ENCODE measurements around the gene KBTBD4. TPM values are rescaled to one million over a fixed set of nuclear protein-coding genes. Genes with fewer than 3 reads are reported as not detected.

The KBTBD4 gene
- total and polyA plus RNA-seq, 2 of the 8 experiments (the other 6 are each of a cell fraction or from before 2014, with no cell fraction given), result 12.0 to 19.5 TPM

- H3K4me3 ChIP-seq (ENCODE audit: extremely low read depth in 1 of 4, insufficient read depth in 2 of 4, low read depth in 3 of 4, low read length in 4 of 4), result no peak overlapping the region
- H3K27ac ChIP-seq (ENCODE audit: low read depth, low read length), result no peak overlapping the region
- H2BK12ac ChIP-seq (ENCODE audit: low read depth, low read length), result no peak overlapping the region
- H3K4me2 ChIP-seq (ENCODE audit: insufficient read depth in 1 of 2, low read depth in 2 of 2, low read length in 2 of 2), result no peak overlapping the region
- H3K18ac ChIP-seq (ENCODE audit: extremely low read depth, low read length), result no peak overlapping the region
- H2BK15ac ChIP-seq (ENCODE audit: low read length), result no peak overlapping the region
- H2BK5ac ChIP-seq (ENCODE audit: low read depth, low read length), result no peak overlapping the region
- TF ChIP-seq E2F6 (IDR thresholded peaks at IDR 0.05) (no peak), CEBPB (IDR thresholded peaks at IDR 0.05; ENCODE audit: low read depth, low read length) (no peak), EZH2 (IDR thresholded peaks at IDR 0.05; ENCODE audit: low read depth, low read length, severe bottlenecking) (no peak), CBX5 (IDR thresholded peaks at IDR 0.05; ENCODE audit: low read depth, low read length) (no peak), EGR1 (IDR thresholded peaks at IDR 0.05; ENCODE audit: borderline replicate concordance, low read depth, low read length) (no peak), POU5F1 (IDR thresholded peaks at IDR 0.05; ENCODE audit: low read depth, low read length) (no peak), KDM4A (IDR thresholded peaks at IDR 0.05; ENCODE audit: low read depth, low read length, severe bottlenecking) (no peak), RBBP5 (IDR thresholded peaks at IDR 0.05; ENCODE audit: borderline replicate concordance, low read depth, low read length) (no peak)
- H3K9me3 ChIP-seq (ENCODE audit: insufficient read depth in 2 of 2, low read depth in 1 of 2, low read length in 1 of 2), result no peaks in the 10 kb centered on the region
- no peak overlapping the region for H3K14ac ChIP-seq (ENCODE audit: insufficient read length)
- no peak overlapping the region for H2BK120ac ChIP-seq (replicated peaks; ENCODE audit: low read depth, low read length)
- ChIA-PET CTCF (ENCODE audit: partially characterized antibody) (interaction anchor here (1.0 to 1.6 kb wide), 4 partner anchors 9 to 29 kb away, joined by 3 to 4 read pairs (median 4); no protein-coding TSS in a partner anchor), POLR2A (ENCODE audit: partially characterized antibody) (interaction anchor here (0.6 to 1.0 kb wide), 5 partner anchors 12 to 109 kb away, joined by 3 to 4 read pairs (median 3); no protein-coding TSS in a partner anchor)
- FAIRE-seq (no peak), DNase-seq (ENCODE audit: low read depth in 1 of 2, low spot score in 2 of 2) (no peak)
- H4K91ac ChIP-seq (replicated peaks; ENCODE audit: insufficient read length, low read length), result no peak overlapping the region
- no peak overlapping the region for H4K5ac ChIP-seq (ENCODE audit: insufficient read length, low read depth, low read length)
- no peaks in the 10 kb centered on the region for H3K79me1 ChIP-seq (ENCODE audit: low read depth, low read length)
- peaks cover 11 to 61% (median 38%) of the 10 kb centered on the region in 4 experiments; a peak in 7 of 8 replicates for H3K36me3 ChIP-seq (ENCODE audit: control insufficient read depth in 2 of 4, insufficient read depth in 4 of 4, low read length in 3 of 4)
- no peaks in the 10 kb centered on the region for H3K27me3 ChIP-seq (replicated peaks in 1 of 4; ENCODE audit: control insufficient read depth in 3 of 4, extremely low read depth in 1 of 4, insufficient read depth in 3 of 4, low read length in 3 of 4)
- H2AFZ ChIP-seq (ENCODE audit: low read length), result no peak overlapping the region
- no peak overlapping the region for H3K9ac ChIP-seq (replicated peaks in 1 of 4; ENCODE audit: extremely low read depth in 1 of 4, low read depth in 3 of 4, low read length in 3 of 4)
- H3K23ac ChIP-seq (ENCODE audit: insufficient read length), result no peak overlapping the region
- no peaks in the 10 kb centered on the region for H3K4me1 ChIP-seq (replicated peaks in 1 of 4; ENCODE audit: control insufficient read depth in 3 of 4, insufficient read depth in 4 of 4, low read length in 3 of 4)
- WGBS, 2 experiments (ENCODE audit: extremely low coverage in 1 of 2, insufficient coverage in 1 of 2, insufficient read length in 1 of 2, insufficient replicate concordance in 2 of 2, low coverage in 1 of 2, low lambda C conversion rate in 2 of 2, missing lambda C conversion rate in 1 of 2), result 95% methylated on average over 2 of the region's 2 CpGs; no CpG with 5 or more reads in 1 of the 2 experiments
- H3K79me2 ChIP-seq (ENCODE audit: control insufficient read depth in 1 of 2, insufficient read depth in 2 of 2, low read length in 2 of 2), result no peaks in the 10 kb centered on the region
- no peak overlapping the region for H4K8ac ChIP-seq (ENCODE audit: extremely low read depth, insufficient read depth, low read length)
- no peaks in the 10 kb centered on the region for H3K23me2 ChIP-seq (ENCODE audit: low read depth, low read length)
- no peaks in the 10 kb centered on the region for H4K20me1 ChIP-seq (replicated peaks in 1 of 2; ENCODE audit: control insufficient read depth in 1 of 2, insufficient read depth in 2 of 2, low read length in 2 of 2)
- H3K4ac ChIP-seq (replicated peaks; ENCODE audit: insufficient read length, low read depth, low read length), result no peak overlapping the region
- H2BK20ac ChIP-seq (ENCODE audit: low read length), result no peak overlapping the region
- H3K56ac ChIP-seq (replicated peaks; ENCODE audit: insufficient read length, low read depth, low read length), result no peak overlapping the region
- H2AK5ac ChIP-seq (ENCODE audit: low read depth, low read length), result no peak overlapping the region
Observed at GRCh38 chr11:47620836-47621378, 42.1 kb upstream of the KBTBD4 start.
